H7 (cell line): ENCODE data around the gene FLVCR2. TPM values are rescaled to one million over a fixed set of nuclear protein-coding genes. Genes with fewer than 3 reads are reported as not detected.

ENCODE experiments used
- DNase-seq: peaks from one replicate; pipeline ENCODE4 v3.0.0; 2012
- H3K27me3 ChIP-seq: 2 replicates; pipeline ENCODE4 v1.6.0; 2011; ENCODE audit warnings: mild to moderate bottlenecking, low read length; ENCODE audit not compliant: control insufficient read depth, insufficient read depth
- H3K36me3 ChIP-seq: replicated peaks from 2 replicates; pipeline ENCODE4 v1.5.1; 2011; ENCODE audit warnings: low read length; ENCODE audit not compliant: control insufficient read depth, insufficient read depth
- H3K4me3 ChIP-seq: 2 replicates; pipeline ENCODE4 v1.5.1; 2011; ENCODE audit warnings: low read depth, mild to moderate bottlenecking, control low read depth, low read length, moderate library complexity; ENCODE audit not compliant: insufficient read depth
- total RNA-seq: library from RNA; depleted of rRNA; stranded (reverse); fragments of >200 nt; shearing (Covaris generic); gene quantifications from 2 replicates; pipeline ENCODE4 v1.2.3, GENCODE V29; 2014

The FLVCR2 gene
- total RNA-seq, 1 experiment from 2014 or later: 2.7 TPM

DNA sequence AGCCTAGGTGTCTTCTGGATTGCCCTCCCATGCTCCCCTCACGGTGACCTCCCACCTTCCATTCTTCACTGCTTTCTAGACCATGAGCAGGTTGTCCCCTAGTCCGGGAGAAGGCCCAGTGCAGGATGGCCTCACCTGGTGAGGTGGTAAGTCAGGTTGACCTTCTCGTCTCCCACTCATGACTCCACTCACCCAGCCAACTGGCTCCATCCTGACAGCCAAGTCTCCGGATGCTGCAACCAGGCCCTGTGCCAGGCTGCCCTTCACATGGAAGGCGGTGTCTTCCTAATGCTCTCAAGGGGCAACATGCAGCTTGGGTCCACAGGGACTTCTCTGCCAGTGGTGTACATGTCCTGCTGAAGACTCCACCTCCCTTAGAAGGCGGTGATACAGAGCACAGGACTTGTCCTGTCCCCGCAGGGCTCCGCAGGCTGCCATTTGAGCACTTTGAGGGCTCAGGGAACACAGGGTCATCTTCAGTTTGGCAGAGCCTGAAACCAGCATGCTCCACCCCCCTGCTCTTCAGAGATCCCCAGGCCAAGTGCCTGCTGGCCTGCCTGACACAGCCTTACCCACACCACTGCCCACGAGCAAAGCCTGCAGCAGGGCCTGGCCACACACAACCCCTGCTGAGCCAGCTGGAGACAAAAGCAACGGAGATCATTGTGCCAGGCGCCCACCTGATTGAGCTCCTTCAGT, 30.7 kb upstream of the FLVCR2 start:
- DNase-seq: no peak
- H3K4me3 ChIP-seq: no peak overlapping the region
- H3K36me3 ChIP-seq: no peaks in the 10 kb centered on the region
- H3K27me3 ChIP-seq: no peaks in the 10 kb centered on the region

DNA sequence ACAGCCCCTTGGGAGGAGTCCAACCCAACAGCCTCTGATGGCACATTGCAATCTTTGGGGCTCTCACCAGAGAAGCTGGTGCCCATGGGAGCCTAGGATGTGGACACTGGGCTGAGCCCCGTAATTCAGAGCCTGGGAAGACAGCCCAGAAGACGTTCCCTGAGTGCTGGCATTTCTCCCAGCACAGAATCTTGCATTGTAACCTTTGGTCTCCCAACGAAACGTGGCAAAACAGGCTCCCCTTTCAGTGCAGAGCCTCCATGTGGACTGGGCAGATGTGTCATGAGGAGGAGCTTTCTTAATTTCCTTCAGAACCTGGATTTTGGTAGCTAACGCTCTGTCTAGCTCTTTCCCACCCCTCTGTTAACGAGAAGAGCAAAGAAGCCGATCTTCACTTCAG, 29.9 kb upstream of the FLVCR2 start:
- no peak overlapping the region for H3K4me3 ChIP-seq
- no peaks in the 10 kb centered on the region for H3K27me3 ChIP-seq
- no peak for DNase-seq
- no peaks in the 10 kb centered on the region for H3K36me3 ChIP-seq

DNA sequence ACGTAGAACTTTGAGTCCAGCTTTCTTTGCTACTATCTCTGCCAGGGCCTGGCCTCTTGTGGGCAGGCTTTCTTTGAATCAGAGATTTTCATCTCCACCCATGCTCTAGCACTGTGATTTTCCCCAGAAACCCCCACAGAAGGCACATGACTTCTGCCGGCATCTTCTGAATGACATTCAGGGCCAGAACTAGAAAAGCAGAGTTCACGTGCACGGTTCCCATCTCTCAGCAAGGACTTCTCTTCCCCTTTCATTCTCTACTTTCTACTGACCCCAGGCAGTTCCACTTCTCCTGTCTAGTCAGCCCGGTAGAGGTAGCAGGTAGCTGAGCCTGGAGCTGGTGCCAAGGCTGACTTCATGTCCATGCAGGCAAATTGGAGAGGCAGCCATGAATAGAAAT, 29.3 kb upstream of the FLVCR2 start:
- Histone ChIP-seq H3K27me3 (no peaks in the 10 kb centered on the region), H3K4me3 (no peak overlapping the region), H3K36me3 (no peaks in the 10 kb centered on the region)
- DNase-seq: no peak

DNA sequence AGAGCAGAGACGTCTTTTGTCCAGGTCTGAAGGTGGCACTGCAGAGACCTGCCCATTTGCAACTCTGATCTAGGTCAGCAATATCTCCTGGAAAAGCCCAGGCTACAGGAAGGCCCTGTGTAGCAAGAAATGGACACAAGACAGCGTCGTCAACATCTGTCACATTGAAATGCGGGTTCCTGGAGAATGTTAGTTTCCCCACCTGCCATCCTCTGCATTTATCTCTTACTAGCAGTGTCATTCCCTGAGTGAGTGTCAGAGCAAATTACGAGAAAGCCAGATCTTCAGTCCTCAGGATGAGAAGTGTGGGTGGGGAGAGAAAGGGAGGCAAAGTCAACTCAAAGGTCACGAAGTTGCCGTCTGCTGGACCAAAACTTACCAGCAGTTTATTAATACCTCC, 27.4 kb upstream of the FLVCR2 start:
- H3K27me3 ChIP-seq: no peaks in the 10 kb centered on the region
- no peak for DNase-seq
- no peaks in the 10 kb centered on the region for H3K36me3 ChIP-seq
- no peak overlapping the region for H3K4me3 ChIP-seq

DNA sequence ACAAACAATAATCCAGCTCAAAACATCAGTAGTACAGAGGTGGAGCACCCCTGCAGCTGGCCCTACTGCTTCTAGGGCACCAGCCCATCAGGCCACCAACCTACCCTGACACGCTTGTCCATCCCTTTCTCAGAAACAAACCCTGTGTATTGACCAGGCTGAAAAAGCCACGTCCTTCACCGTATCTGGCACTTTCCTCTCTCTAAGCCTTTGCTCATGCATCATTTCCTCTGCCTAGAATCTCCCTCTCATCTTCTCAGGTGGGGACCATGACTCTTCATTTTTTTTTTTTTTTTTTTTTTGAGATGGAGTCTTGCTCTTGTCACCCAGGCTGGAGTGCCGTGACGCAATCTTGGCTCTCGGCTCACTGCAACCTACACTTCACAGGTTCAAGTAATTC, 25.3 kb upstream of the FLVCR2 start:
- Histone ChIP-seq H3K36me3 (no peaks in the 10 kb centered on the region), H3K27me3 (no peaks in the 10 kb centered on the region), H3K4me3 (no peak overlapping the region)
- DNase-seq: no peak

DNA sequence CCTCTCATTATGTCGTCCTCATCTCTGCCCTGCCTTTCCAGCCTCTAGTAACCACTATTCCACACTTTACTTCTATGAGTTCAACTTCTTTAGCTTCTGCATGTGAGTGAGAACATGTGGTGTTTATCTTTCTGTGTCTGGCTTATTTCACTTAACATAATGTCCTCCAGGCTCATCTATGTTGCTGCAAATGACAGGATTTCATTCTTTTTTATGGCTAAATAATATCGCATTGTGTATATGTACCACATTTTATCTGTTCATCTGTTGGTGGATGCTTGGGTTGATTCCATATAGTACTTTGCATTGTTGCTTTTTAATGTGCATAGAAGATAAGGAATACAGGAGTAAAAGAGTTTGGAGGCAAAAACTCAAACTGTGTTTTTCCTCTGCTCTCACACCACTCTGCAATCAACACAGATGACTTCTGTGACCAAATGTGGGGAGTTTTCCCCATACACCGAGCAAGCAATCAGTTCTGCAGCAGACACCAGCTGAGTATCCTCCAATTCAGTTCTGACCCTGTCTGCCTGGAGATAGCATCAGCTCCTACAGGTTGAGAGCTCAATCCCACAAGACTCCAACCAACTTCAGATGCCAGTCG, 24.6 kb upstream of the FLVCR2 start:
- H3K36me3 ChIP-seq: no peaks in the 10 kb centered on the region
- no peaks in the 10 kb centered on the region for H3K27me3 ChIP-seq

DNA sequence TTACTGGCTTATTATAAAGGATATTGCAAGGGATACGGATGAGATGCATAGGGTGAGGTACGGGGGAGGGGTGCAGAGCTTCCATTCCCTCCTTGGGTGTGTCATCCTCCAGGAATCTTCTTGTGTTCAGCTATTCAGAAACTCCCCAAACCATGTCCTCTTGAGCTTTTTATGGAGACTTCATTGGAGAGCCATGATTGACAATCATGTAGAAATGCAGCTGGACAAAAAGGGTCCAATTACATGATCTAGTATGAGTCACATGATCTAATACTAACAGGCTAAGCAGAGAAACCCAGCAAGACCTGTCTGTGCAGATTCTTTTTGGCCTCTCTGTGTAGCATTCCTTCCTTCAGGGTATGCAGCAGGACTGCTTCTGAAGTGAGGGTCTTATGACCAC, 23.9 kb upstream of the FLVCR2 start:
- Histone ChIP-seq H3K4me3 (no peak overlapping the region), H3K27me3 (no peaks in the 10 kb centered on the region), H3K36me3 (no peaks in the 10 kb centered on the region)
- DNase-seq: no peak

More for the DNA sequence above, 24.6 kb upstream of the FLVCR2 start:
- no peak for DNase-seq
- no peak overlapping the region for H3K4me3 ChIP-seq

DNA sequence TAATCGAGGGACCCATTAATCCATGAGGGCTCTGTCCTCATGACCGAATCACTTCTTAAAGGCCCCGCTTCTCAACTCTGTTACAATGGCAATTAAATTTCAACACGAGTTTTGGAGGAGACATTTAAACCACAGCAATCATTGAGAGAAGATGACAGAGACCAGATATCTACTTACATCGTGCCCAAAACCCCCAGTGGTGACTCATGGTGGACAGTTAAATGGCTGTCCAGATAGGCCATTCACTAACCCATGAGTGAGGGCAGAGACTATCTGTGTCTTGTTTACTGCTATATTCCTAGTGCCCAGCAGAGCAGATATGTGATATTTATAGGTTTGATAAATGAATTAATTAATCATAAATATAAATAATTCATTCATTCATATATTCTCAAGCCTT, 20.0 kb upstream of the FLVCR2 start:
- no peaks in the 10 kb centered on the region for H3K36me3 ChIP-seq

DNA sequence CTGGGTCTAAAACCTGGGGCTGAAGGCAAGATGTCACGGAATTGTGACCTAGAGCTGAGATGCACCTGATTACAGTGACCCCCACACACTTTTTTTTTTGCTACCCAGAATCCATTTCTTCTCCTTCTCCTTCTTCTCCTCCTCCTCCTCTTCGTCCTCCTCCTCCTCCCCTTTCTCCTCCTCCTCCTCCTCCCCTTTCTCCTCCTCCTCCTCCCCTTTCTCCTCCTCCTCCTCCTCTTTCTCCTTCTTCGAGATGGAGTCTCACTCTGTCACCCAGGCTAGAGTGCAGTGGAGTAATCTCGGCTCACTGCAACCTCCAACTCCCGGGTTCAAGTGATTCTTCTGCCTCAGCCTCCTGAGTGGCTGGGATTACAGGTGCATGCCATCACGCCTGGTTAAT, 19.4 kb upstream of the FLVCR2 start:
- DNase-seq: no peak
- no peak overlapping the region for H3K4me3 ChIP-seq
- H3K27me3 ChIP-seq: no peaks in the 10 kb centered on the region

More for the DNA sequence above, 20.0 kb upstream of the FLVCR2 start:
- no peak for DNase-seq
- no peak overlapping the region for H3K4me3 ChIP-seq
- H3K27me3 ChIP-seq: no peaks in the 10 kb centered on the region

DNA sequence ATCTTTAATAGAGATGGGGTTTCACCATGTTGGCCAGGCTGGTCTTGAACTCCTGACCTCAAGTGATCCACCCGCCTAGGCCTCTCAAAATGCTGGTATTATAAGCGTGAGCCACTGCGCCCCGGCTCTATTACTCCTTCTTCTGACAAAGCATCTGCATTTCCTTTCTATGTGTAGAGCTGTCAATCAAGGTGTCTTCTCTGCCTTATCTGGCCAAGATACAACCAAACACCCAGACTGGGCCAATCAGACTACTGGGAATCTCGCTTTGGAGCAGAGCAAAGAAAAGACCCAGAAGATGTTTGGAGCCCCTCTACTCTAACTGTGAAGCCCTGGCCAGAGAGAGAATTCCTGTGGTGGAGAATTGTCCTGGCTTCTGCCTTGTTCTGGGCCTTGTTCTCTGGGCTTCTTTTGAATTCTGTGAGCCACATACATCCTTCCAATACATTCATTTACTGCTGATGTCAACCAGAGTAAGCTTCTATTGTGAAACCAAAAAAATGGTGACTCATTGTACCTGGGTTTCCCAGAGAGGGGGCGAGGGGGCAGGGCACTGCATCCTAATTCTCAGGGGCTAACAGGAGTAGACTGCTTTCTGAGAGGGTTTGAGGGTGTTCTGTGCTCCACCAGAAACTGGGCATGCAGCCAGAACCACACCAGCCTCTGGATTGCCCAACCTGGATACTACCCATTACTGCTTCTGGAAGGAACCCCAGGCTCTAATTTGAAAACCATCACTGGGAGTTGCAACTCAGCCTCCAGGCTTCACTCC, 18.8 kb upstream of the FLVCR2 start:
- Histone ChIP-seq H3K4me3 (no peak overlapping the region), H3K27me3 (no peaks in the 10 kb centered on the region), H3K36me3 (no peaks in the 10 kb centered on the region)
- DNase-seq: no peak

More for the DNA sequence above, 19.4 kb upstream of the FLVCR2 start:
- H3K36me3 ChIP-seq: no peaks in the 10 kb centered on the region

DNA sequence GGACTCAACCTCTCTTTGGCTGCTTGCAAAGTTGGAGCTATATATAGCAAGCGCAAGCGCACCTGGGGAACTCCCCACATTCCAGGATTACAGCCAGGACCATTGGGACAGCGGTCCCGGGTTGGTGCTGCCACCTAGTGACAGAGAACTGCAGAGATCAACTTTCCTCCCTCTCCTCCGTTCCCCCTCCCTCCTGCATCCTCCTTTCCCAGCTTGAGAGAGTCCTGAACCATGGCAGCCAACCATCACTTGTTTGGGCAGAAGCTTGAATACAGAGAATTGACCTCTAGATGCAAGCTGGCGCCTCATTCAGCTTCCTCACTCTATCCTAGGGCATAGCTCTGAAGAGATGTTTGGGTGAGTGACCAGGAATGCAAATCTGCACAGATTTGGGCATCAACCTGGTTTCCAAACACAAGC, 17.4 kb upstream of the FLVCR2 start:
- no peak overlapping the region for H3K4me3 ChIP-seq
- DNase-seq: peak; percentile 90
- no peaks in the 10 kb centered on the region for H3K36me3 ChIP-seq
- H3K27me3 ChIP-seq: no peaks in the 10 kb centered on the region

DNA sequence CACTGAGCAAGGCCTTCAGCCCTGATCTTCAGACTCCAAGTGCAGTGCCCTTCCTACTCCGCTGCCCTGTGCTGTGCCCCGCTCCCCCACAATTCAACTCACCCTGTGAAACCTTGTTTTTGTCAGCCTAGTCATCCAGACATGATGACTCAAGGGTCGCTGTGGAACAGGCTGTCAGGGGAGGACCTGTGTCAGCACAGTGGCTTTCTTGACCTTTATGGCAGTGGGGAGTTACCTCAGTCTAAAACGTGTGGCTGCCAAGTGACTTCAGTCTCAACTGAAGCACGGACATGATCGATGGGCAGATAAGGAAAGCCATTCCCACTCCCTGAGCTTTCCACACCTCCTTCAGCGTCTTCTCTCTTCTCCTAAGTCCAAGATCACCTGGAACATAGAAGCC, 16.3 kb upstream of the FLVCR2 start:
- H3K27me3 ChIP-seq: no peaks in the 10 kb centered on the region
- no peaks in the 10 kb centered on the region for H3K36me3 ChIP-seq
- no peak overlapping the region for H3K4me3 ChIP-seq
- no peak for DNase-seq

DNA sequence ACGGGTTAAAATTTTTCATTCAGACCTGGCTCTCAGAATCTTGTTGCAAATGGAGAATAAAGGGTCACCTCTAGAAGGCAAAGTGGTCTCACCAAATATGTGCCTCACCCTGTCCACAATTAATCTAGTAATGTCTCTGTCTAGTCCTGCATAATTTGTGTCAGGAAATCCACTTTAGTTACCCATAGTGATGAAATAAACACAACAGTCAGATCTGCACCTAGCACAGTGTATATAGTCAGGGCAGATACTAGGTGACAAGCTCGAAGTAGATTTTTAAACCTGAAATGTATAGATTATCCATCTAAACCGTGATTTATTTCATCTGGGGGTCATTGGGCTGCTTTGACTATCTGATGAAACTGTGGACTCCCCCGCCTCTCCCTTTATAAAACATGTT, 15.9 kb upstream of the FLVCR2 start:
- DNase-seq: no peak
- Histone ChIP-seq H3K36me3 (no peaks in the 10 kb centered on the region), H3K27me3 (no peaks in the 10 kb centered on the region), H3K4me3 (no peak overlapping the region)

DNA sequence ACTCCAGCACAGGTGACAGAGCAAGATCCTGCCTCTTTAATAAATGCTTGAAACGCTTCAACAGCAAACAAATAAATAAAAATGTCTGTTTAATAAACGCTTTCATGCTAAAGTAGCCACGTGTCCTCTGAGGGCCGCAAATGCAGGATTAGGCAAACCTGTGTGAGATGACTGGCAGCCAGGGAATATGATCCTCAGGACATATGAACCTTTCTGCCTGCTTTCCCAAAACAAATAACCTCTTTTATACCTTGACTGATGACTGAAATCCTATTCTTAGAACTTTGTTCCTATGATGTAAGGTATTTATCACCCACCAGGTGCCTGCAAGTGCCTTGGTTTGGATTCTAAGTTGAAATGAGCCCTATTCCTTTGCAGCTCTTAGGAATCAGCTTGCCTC, 14.5 kb upstream of the FLVCR2 start:
- Histone ChIP-seq H3K36me3 (no peaks in the 10 kb centered on the region), H3K27me3 (no peaks in the 10 kb centered on the region), H3K4me3 (no peak overlapping the region)
- DNase-seq: no peak

DNA sequence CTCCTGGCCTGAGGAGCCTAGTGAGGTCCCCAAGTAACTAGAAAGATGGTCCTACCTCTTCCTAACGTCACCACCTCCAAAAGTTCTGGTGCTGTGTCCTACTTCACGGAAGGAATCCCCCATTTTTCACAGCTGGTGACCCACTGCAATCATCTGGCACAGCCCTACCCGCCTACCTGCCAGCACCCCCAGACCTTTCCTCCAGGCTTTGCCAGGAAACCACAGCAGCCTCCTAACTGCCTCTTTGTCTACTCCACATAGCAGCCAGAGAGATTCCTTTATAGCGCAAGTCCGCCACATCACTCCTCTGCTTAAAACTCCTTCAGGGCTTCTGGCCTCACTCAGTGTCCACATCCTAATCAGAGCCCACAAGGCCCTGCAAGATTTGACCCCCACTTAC, 13.4 kb upstream of the FLVCR2 start:
- Histone ChIP-seq H3K27me3 (no peaks in the 10 kb centered on the region), H3K4me3 (no peak overlapping the region), H3K36me3 (no peaks in the 10 kb centered on the region)
- DNase-seq: no peak
